AG09309 (cell line): ENCODE measurements around the gene HNRNPUL1.
A peak's percentile ranks its signal among the peaks of the same experiment; 100 is the strongest.

Experiments used
- DNase-seq: peaks from one replicate; pipeline ENCODE4 v3.0.0-alpha.2; 2010; ENCODE audit warnings: low read depth
- H3K4me3 ChIP-seq: 2 replicates; pipeline ENCODE4 v1.5.1; 2011; ENCODE audit warnings: mild to moderate bottlenecking, low read depth, low read length, moderate library complexity; ENCODE audit not compliant: control insufficient read depth
- CTCF ChIP-seq: IDR thresholded peaks from 2 replicates; pipeline ENCODE4 v1.5.1; 2011; ENCODE audit warnings: mild to moderate bottlenecking, low read depth, low read length, inconsistent platforms; ENCODE audit not compliant: insufficient read depth, control insufficient read depth; ENCODE audit errors: missing control alignments

Gene HNRNPUL1

GRCh38 chr19:41321600-41322270, 57.6 kb downstream of the HNRNPUL1 start:
- DNase-seq = no peak
- H3K4me3 ChIP-seq = no peak overlapping the region
- peak; percentile 83 for TF ChIP-seq CTCF

GRCh38 chr19:41322451-41322850, 58.3 kb downstream of the HNRNPUL1 start:
- H3K4me3 ChIP-seq = no peak overlapping the region
- no peak for TF ChIP-seq CTCF
- no peak for DNase-seq

- no peak for TF ChIP-seq CTCF
- no peak overlapping the region for H3K4me3 ChIP-seq
- DNase-seq = no peak
Measured at GRCh38 chr19:41323023-41323422, 58.9 kb downstream of the HNRNPUL1 start.

- no peak for TF ChIP-seq CTCF
- DNase-seq = peak; percentile 93
- no peak overlapping the region for H3K4me3 ChIP-seq
Measured at GRCh38 chr19:41323430-41324125, 59.4 kb downstream of the HNRNPUL1 start.

GRCh38 chr19:41324231-41324702, 60.1 kb downstream of the HNRNPUL1 start:
- no peak for TF ChIP-seq CTCF
- H3K4me3 ChIP-seq = no peak overlapping the region
- DNase-seq = no peak

GRCh38 chr19:41324921-41325639, 60.9 kb downstream of the HNRNPUL1 start:
- H3K4me3 ChIP-seq = peak overlapping the region; percentile 7; the same call in 1 of the 2 replicates
- DNase-seq = peak; percentile 66

More at GRCh38 chr19:41324921-41325639, 60.9 kb downstream of the HNRNPUL1 start:
- TF ChIP-seq CTCF = no peak
